Measurements from ENCODE around the gene SAE1. TPM values are rescaled to one million over a fixed set of nuclear protein-coding genes. Genes with fewer than 3 reads are reported as not detected.

The SAE1 gene
- total and polyA plus RNA-seq, 12 donors = 19.0 to 77.6 (median 49.7) TPM

DNA sequence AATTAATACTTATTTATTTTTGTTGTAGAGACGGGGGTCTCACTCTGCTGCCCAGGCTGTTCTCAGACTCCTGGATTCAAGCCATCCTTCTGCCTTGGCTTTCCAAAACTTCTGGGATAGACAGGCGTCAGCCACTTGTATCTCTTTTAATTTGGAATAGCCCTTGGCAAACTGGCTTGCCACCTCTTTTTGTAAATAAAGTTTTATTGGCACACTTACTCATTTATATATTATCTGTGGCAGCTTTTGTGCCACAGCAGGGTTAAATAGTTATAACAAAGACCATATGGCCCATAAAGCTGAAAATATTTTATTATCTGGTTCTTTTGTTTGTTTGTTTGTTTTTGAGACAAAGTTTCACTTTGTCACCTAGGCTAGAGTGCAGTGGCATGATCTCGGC lies 69.9 kb downstream of the SAE1 start:
- no peak for TF ChIP-seq POLR2A (IDR thresholded peaks at IDR 0.05)
- TF ChIP-seq, protein P1, sequence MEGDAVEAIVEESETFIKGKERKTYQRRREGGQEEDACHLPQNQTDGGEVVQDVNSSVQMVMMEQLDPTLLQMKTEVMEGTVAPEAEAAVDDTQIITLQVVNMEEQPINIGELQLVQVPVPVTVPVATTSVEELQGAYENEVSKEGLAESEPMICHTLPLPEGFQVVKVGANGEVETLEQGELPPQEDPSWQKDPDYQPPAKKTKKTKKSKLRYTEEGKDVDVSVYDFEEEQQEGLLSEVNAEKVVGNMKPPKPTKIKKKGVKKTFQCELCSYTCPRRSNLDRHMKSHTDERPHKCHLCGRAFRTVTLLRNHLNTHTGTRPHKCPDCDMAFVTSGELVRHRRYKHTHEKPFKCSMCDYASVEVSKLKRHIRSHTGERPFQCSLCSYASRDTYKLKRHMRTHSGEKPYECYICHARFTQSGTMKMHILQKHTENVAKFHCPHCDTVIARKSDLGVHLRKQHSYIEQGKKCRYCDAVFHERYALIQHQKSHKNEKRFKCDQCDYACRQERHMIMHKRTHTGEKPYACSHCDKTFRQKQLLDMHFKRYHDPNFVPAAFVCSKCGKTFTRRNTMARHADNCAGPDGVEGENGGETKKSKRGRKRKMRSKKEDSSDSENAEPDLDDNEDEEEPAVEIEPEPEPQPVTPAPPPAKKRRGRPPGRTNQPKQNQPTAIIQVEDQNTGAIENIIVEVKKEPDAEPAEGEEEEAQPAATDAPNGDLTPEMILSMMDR (IDR thresholded peaks at IDR 0.05) = no peak
- H3K4me3 ChIP-seq = no peak overlapping the region
- H3K36me3 ChIP-seq (replicated peaks in 1 of 2) = peaks cover 0 to 25% of the 10 kb centered on the region in 2 donors
- WGBS, 4 donors = 78 to 96% (median 89%) methylated on average over 3 of the region's 3 CpGs
- H3K9me3 ChIP-seq (replicated peaks in 1 of 3) = no peaks in the 10 kb centered on the region
- intact Hi-C loops (cut with DNase I) = no loop called here
- H3K4me1 ChIP-seq (replicated peaks in 1 of 2) = no peaks in the 10 kb centered on the region
- no peaks in the 10 kb centered on the region for H3K27me3 ChIP-seq
- no peak overlapping the region for H3K27ac ChIP-seq
- no peak for DNase-seq

GRCh38 chr19:47203254-47203653 lies 72.6 kb downstream of the SAE1 start:
- no peak for DNase-seq
- H3K27ac ChIP-seq = no peak overlapping the region
- H3K4me3 ChIP-seq = no peak overlapping the region
- no peaks in the 10 kb centered on the region for H3K4me1 ChIP-seq (replicated peaks in 1 of 2)
- H3K36me3 ChIP-seq (replicated peaks in 1 of 2) = peaks cover 0 to 14% of the 10 kb centered on the region in 2 donors
- intact Hi-C loops (cut with DNase I) = no loop called here
- 87 to 93% (median 90%) methylated on average over 3 of the region's 3 CpGs for WGBS, 4 donors
- H3K27me3 ChIP-seq = no peaks in the 10 kb centered on the region
- no peak for TF ChIP-seq POLR2A (IDR thresholded peaks at IDR 0.05)
- TF ChIP-seq, protein P1 (IDR thresholded peaks at IDR 0.05) = no peak
- H3K9me3 ChIP-seq (replicated peaks in 1 of 3) = no peaks in the 10 kb centered on the region

DNA sequence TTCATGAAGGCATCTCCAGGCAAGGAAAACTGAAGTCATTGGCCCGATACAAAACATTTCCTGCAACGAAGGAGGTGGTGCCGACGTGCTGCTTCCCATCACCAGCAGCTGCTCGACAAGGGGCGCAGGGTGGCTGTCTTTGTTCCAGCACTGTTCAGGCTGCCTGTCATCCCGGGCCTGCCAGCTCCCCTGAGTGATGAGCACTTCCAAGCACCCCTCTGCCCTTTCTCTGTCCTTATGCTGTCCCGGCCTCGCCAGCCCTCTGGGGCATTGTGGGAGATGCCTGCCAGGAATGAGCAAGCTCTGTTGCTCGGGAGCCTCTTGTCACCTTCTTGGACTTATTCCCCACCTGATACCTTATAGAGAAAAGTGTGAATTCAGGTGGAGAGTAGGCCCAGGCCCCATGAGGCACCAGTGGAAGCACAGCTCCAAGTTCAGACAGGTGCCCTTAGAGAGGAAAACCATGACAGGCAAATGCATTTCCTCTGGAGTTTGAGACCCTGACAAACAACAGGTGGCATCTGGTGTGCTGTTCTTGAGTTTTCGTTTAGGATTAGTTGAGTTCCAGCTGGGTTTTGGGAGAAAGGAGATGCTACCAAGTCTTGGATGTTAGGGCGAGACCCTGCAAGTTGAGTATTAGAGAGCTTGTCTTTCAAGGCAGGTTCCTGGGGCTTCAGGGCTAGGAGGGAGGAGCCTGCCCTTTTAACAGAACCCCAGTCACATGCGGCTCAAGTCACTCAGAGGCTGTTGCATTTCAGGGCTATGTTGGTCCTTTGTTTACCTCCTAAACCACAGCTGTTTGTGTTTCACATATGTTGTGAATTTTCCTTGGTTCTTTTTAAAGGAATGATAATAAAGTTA lies 78.9 kb downstream of the SAE1 start:
- Histone ChIP-seq H3K27ac (peak overlapping the region in 1 of 5 donors; percentile 13), H3K9me3 (replicated peaks in 1 of 3) (no peaks in the 10 kb centered on the region), H3K4me1 (replicated peaks in 1 of 2) (peaks cover 3 to 8% of the 10 kb centered on the region in 2 donors), H3K27me3 (no peaks in the 10 kb centered on the region), H3K36me3 (replicated peaks in 1 of 2) (peaks cover 0 to 18% of the 10 kb centered on the region in 2 donors), H3K4me3 (no peak overlapping the region)
- no peak for DNase-seq
- intact Hi-C loops (cut with DNase I) = loop anchor here (5.0 kb wide), 3 partner anchors 38 to 72 kb away; no protein-coding TSS in a partner anchor
- 85 to 89% (median 87%) methylated on average over 12 to 13 of the region's 13 CpGs for WGBS, 4 donors
- TF ChIP-seq POLR2A (IDR thresholded peaks at IDR 0.05) = no peak
- TF ChIP-seq, protein P1 (IDR thresholded peaks at IDR 0.05) = no peak

DNA sequence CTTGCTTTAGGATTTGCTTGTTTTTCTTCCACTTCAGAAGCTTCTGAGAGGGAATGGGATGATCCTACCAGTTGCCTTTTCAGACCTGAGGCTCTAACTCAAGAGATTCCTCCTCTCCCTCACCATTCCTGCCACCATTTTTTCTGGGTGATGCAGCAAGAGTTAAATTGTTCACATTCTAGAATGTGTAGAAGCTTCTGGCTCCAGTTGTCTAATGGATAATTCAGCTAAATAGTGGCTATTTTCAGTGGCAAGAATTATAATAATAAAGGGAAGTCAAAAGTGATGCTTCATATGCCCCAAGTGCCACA lies 79.5 kb downstream of the SAE1 start:
- Histone ChIP-seq H3K4me1 (replicated peaks in 1 of 2) (peaks cover 3 to 8% of the 10 kb centered on the region in 2 donors), H3K9me3 (replicated peaks in 1 of 3) (no peaks in the 10 kb centered on the region), H3K4me3 (no peak overlapping the region), H3K27me3 (no peaks in the 10 kb centered on the region), H3K36me3 (replicated peaks in 1 of 2) (peaks cover 0 to 18% of the 10 kb centered on the region in 2 donors), H3K27ac (peak overlapping the region in 1 of 5 donors; percentile 13)
- TF ChIP-seq POLR2A (IDR thresholded peaks at IDR 0.05) = no peak
- TF ChIP-seq, protein P1 (IDR thresholded peaks at IDR 0.05) = no peak
- intact Hi-C loops (cut with DNase I) = no loop called here
- no peak for DNase-seq
